ENCODE results near the gene CA11.
A peak's percentile ranks its signal among the peaks of the same experiment; 100 is the strongest.

Gene CA11

GRCh38 chr19:48676487-48676886, 30.5 kb upstream of the CA11 start:
- H2AFZ ChIP-seq (ENCODE audit: low read depth, low read length), result no peak overlapping the region
- no peak overlapping the region for H3K4me3 ChIP-seq (ENCODE audit: low read length)
- no peaks in the 10 kb centered on the region for H3K27me3 ChIP-seq (ENCODE audit: insufficient read depth, low read length)
- no peaks in the 10 kb centered on the region for H3K36me3 ChIP-seq (ENCODE audit: insufficient read depth, low read length)
- peaks cover 15% of the 10 kb centered on the region for H3K4me1 ChIP-seq (ENCODE audit: insufficient read depth, low read length)
- no peaks in the 10 kb centered on the region for H3K9me3 ChIP-seq (ENCODE audit: low read length)

DNA sequence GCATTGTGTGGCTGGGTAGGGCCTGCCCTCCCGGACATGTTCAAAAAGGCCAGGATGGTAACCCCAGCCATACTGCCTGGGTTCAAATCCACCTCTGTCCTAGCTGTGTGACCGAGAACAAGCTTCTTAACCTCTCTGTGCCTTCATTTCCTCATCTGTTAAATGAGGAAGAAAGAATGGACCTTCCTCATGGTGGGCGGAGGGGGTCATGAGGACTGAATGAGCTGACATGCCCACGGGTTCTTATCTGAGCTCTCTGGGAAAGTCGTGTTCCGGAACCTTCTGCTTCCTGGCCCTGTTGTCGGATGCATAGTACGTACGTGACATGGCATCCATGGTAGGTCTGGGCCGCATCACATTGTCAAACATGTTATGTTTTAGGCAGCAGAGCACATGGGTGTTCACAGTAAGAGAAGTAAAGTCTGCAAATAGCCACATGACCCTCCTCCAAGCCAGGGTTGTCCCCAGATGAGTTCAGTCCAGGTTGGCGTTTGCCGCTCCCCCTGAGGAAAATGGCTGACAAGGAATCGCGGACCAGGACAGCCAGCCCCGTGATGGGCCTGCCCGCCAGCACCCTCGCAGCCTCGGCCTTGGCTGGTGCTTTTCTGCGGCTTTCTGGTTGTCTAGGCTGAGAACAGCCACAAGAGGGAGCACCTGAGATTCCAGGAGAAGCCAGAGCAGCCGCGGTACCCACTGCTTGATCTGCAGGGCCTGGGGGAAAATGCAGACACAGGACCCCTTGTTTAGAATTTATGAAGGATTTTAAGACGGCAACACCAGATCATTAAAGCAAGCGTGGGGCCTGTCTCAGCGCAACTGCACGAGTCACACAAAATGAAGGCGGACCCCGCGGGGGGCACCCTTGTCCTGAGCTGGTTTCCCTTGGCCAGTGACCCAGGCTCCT, 29.2 kb upstream of the CA11 start:
- no peaks in the 10 kb centered on the region for H3K36me3 ChIP-seq (ENCODE audit: insufficient read depth, low read length)
- peak overlapping the region; percentile 6 for H2AFZ ChIP-seq (ENCODE audit: low read depth, low read length)
- H3K27me3 ChIP-seq (ENCODE audit: insufficient read depth, low read length), result no peaks in the 10 kb centered on the region
- H3K4me1 ChIP-seq (ENCODE audit: insufficient read depth, low read length), result peaks cover 15% of the 10 kb centered on the region
- no peaks in the 10 kb centered on the region for H3K9me3 ChIP-seq (ENCODE audit: low read length)
- H3K4me3 ChIP-seq (ENCODE audit: low read length), result no peak overlapping the region

- Histone ChIP-seq H2AFZ (ENCODE audit: low read depth, low read length) (no peak overlapping the region), H3K27me3 (ENCODE audit: insufficient read depth, low read length) (no peaks in the 10 kb centered on the region), H3K4me1 (ENCODE audit: insufficient read depth, low read length) (peaks cover 15% of the 10 kb centered on the region)
These were observed 28.3 kb upstream of the CA11 start for GRCh38 chr19:48674216-48674809.

DNA sequence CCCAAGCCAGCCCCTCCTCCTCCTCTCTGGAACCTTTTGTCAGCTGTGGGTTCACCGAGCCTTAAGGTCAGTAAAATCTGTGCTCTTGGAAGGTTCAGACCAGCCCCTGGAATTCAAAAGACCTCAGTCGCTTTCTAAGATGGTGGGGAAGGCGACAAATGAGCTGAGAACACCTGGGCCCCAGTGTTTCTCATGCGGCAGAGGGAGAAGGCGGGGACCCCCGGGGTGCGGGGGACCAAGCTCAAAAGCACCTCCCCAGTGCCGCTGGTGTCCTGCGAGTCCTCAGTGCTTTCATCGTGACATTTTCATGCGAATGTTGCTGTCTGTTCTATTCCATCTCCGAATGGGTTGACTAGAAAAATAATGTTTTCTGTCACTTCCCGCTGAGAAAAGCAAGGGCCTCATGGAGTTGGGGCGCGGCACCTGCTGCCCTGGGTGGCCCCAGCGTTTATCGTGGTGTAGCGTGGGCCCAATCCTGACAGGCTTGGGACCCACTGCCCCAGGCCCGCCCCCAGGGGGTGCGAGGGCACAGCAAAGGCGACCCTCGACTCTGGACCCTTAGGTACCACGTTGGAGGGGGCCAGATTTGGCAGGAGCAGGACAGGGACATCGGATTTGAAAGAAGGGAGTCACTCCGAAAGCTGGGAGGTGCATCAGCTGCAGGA, 27.6 kb upstream of the CA11 start:
- H3K4me3 ChIP-seq (ENCODE audit: low read length), result no peak overlapping the region
- H3K36me3 ChIP-seq (ENCODE audit: insufficient read depth, low read length), result no peaks in the 10 kb centered on the region
- no peaks in the 10 kb centered on the region for H3K27me3 ChIP-seq (ENCODE audit: insufficient read depth, low read length)
- H2AFZ ChIP-seq (ENCODE audit: low read depth, low read length), result no peak overlapping the region
- H3K9me3 ChIP-seq (ENCODE audit: low read length), result no peaks in the 10 kb centered on the region
- H3K4me1 ChIP-seq (ENCODE audit: insufficient read depth, low read length), result peaks cover 15% of the 10 kb centered on the region

More at GRCh38 chr19:48674216-48674809, 28.3 kb upstream of the CA11 start:
- H3K9me3 ChIP-seq (ENCODE audit: low read length), result no peaks in the 10 kb centered on the region
- H3K4me3 ChIP-seq (ENCODE audit: low read length), result no peak overlapping the region
- H3K36me3 ChIP-seq (ENCODE audit: insufficient read depth, low read length), result no peaks in the 10 kb centered on the region

GRCh38 chr19:48672994-48673393, 27.0 kb upstream of the CA11 start, which contains the start of gene NTN5:
NTN5 (minus strand) TSS chr19:48673017; CDS start chr19:48670986, 2,031 bp downstream.
- Histone ChIP-seq H3K4me3 (ENCODE audit: low read length) (no peak within 1 kb of the TSS), H3K4me1 (ENCODE audit: insufficient read depth, low read length) (peaks cover 15% of the 10 kb centered on the region), H2AFZ (ENCODE audit: low read depth, low read length) (no peak within 1 kb of the TSS), H3K9me3 (ENCODE audit: low read length) (no peaks in the 10 kb centered on the region), H3K27me3 (ENCODE audit: insufficient read depth, low read length) (no peaks in the 10 kb centered on the region), H3K36me3 (ENCODE audit: insufficient read depth, low read length) (no peaks in the 10 kb centered on the region)

DNA sequence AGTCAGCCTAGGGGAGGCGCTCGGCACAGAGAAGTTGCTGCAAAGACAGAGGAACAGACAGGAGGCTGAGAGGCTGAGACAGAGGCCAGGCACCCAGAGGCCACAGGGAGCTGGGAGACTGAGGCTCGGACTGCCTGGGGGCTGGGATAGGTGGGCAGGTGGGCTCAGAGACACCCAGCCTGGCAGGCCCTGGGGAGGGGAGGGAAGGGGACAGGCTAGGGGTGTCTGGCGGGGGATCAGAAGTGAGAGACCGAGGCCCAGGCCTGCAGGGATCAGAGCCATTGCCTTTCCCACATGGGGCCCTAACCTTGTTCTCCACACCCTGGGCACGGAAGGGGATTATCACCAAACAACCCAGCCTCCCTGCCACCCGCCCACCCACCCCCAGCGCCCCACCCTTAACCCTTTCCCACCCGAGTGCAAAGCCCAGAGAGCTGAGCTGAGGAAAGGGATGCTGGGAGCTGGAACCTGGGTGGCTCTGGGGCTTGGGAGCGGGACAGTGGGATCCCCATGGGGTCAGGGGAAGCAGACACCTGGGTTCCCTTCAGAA, 25.5 kb upstream of the CA11 start:
- H2AFZ ChIP-seq (ENCODE audit: low read depth, low read length), result no peak overlapping the region
- no peaks in the 10 kb centered on the region for H3K9me3 ChIP-seq (ENCODE audit: low read length)
- no peaks in the 10 kb centered on the region for H3K36me3 ChIP-seq (ENCODE audit: insufficient read depth, low read length)
- H3K27me3 ChIP-seq (ENCODE audit: insufficient read depth, low read length), result no peaks in the 10 kb centered on the region
- H3K4me1 ChIP-seq (ENCODE audit: insufficient read depth, low read length), result peaks cover 15% of the 10 kb centered on the region
- no peak overlapping the region for H3K4me3 ChIP-seq (ENCODE audit: low read length)

GRCh38 chr19:48670699-48671445, 24.9 kb upstream of the CA11 start:
- no peaks in the 10 kb centered on the region for H3K27me3 ChIP-seq (ENCODE audit: insufficient read depth, low read length)

GRCh38 chr19:48669903-48670668, 24.1 kb upstream of the CA11 start:
- Histone ChIP-seq H3K9me3 (ENCODE audit: low read length) (no peaks in the 10 kb centered on the region), H3K27me3 (ENCODE audit: insufficient read depth, low read length) (no peaks in the 10 kb centered on the region), H3K36me3 (ENCODE audit: insufficient read depth, low read length) (no peaks in the 10 kb centered on the region), H3K4me3 (ENCODE audit: low read length) (no peak overlapping the region), H3K4me1 (ENCODE audit: insufficient read depth, low read length) (peaks cover 10% of the 10 kb centered on the region), H2AFZ (ENCODE audit: low read depth, low read length) (no peak overlapping the region)

More at GRCh38 chr19:48670699-48671445, 24.9 kb upstream of the CA11 start:
- Histone ChIP-seq H3K4me3 (ENCODE audit: low read length) (no peak overlapping the region), H3K4me1 (ENCODE audit: insufficient read depth, low read length) (peaks cover 14% of the 10 kb centered on the region), H3K36me3 (ENCODE audit: insufficient read depth, low read length) (no peaks in the 10 kb centered on the region), H2AFZ (ENCODE audit: low read depth, low read length) (no peak overlapping the region), H3K9me3 (ENCODE audit: low read length) (no peaks in the 10 kb centered on the region)

GRCh38 chr19:48668761-48669160, 22.8 kb upstream of the CA11 start:
- peaks cover 8% of the 10 kb centered on the region for H3K4me1 ChIP-seq (ENCODE audit: insufficient read depth, low read length)
- H3K27me3 ChIP-seq (ENCODE audit: insufficient read depth, low read length), result no peaks in the 10 kb centered on the region
- H3K9me3 ChIP-seq (ENCODE audit: low read length), result no peaks in the 10 kb centered on the region
- no peaks in the 10 kb centered on the region for H3K36me3 ChIP-seq (ENCODE audit: insufficient read depth, low read length)
- no peak overlapping the region for H3K4me3 ChIP-seq (ENCODE audit: low read length)
- H2AFZ ChIP-seq (ENCODE audit: low read depth, low read length), result no peak overlapping the region

DNA sequence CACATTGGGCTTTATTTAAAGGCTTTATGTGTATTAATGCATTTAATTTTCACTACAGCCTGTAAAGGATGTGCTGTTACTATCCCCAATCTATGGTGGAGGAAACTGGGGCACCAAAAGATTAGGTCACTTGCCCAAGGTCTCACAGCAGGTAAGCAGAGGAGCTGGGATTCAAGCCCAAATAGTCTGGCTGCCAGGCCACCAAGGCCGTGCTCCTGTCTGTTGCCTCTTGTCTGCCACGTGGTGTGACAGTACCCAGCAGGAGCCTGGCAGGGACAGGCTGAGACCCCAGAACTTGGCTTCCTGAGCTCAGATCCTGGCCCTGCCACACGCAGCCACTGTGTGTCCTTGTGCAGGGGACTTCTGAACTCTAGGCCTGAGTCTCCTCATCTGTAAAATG, 22.3 kb upstream of the CA11 start:
- no peak overlapping the region for H3K4me3 ChIP-seq (ENCODE audit: low read length)
- peaks cover 4% of the 10 kb centered on the region for H3K4me1 ChIP-seq (ENCODE audit: insufficient read depth, low read length)
- no peaks in the 10 kb centered on the region for H3K36me3 ChIP-seq (ENCODE audit: insufficient read depth, low read length)
- no peak overlapping the region for H2AFZ ChIP-seq (ENCODE audit: low read depth, low read length)
- H3K27me3 ChIP-seq (ENCODE audit: insufficient read depth, low read length), result no peaks in the 10 kb centered on the region
- H3K9me3 ChIP-seq (ENCODE audit: low read length), result no peaks in the 10 kb centered on the region

- Histone ChIP-seq H2AFZ (ENCODE audit: low read depth, low read length) (no peak overlapping the region), H3K36me3 (ENCODE audit: insufficient read depth, low read length) (no peaks in the 10 kb centered on the region), H3K4me1 (ENCODE audit: insufficient read depth, low read length) (no peaks in the 10 kb centered on the region), H3K9me3 (ENCODE audit: low read length) (no peaks in the 10 kb centered on the region), H3K27me3 (ENCODE audit: insufficient read depth, low read length) (no peaks in the 10 kb centered on the region), H3K4me3 (ENCODE audit: low read length) (no peak overlapping the region)
These were observed 19.8 kb upstream of the CA11 start for GRCh38 chr19:48665786-48666185.

GRCh38 chr19:48664476-48664875, 18.5 kb upstream of the CA11 start:
- Histone ChIP-seq H3K4me1 (ENCODE audit: insufficient read depth, low read length) (no peaks in the 10 kb centered on the region), H2AFZ (ENCODE audit: low read depth, low read length) (no peak overlapping the region), H3K4me3 (ENCODE audit: low read length) (no peak overlapping the region), H3K36me3 (ENCODE audit: insufficient read depth, low read length) (no peaks in the 10 kb centered on the region), H3K9me3 (ENCODE audit: low read length) (no peaks in the 10 kb centered on the region), H3K27me3 (ENCODE audit: insufficient read depth, low read length) (no peaks in the 10 kb centered on the region)
